ENCODE measurements around the gene LSM14A. TPM values are rescaled to one million over a fixed set of nuclear protein-coding genes. Genes with fewer than 3 reads are reported as not detected.
"Not testable (repeated sequence)": the region's sequence is repeated elsewhere in the genome, so short reads cannot be mapped to it uniquely, and the experiment has no call there.

Gene LSM14A
- total RNA-seq, 4 donors from 2014 or later, result 94.4 to 172 (median 130) TPM

DNA sequence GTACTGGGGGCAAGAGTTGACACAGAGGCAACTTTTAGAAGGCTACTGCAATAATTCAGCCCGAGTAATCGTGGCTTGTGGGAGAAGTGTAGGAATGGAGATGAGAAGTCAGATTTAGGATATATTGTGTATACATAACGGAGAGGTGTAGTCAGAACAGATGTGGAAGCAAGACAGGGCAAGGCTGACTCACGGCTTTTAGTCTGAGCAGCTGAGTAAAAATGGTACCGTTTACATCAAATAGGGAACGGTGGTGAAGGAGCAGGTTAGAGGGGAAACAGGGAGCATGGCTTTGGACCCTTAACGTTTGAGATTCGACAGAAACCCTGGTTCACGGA, 796 bp upstream of the LSM14A start:
- intact Hi-C loops (cut with DNase I), result no loop called here
- WGBS, result 14% methylated on average over 9 of the region's 9 CpGs

DNA sequence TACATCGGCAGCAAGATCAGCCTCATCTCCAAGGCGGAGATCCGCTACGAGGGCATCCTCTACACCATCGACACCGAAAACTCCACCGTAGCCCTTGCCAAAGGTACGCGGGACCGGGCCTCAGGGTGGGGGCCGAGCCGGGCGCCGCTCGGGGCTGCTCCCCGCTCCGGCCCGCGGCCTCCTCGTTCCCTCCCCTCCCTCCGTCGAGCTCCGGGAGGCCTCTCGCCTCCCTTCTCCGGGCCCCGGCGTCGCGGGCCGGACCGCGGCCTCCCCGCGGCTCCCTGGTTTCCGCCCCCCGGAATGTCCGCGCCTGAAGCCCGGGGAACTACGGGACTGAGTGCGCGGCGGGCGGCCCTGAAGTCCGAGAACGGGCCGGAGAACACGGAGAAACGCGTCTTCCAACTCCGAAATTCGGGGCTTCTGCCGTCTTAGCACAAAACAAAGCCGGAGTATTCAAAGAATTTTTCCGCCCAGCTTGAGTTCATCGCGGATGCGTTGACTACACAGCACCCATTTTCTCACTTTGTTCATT, 423 bp downstream of the LSM14A start:
- Histone ChIP-seq H3K36me3 (no peaks in the 10 kb centered on the region), H3K9me3 (no peaks in the 10 kb centered on the region), H3K4me3 (peak overlapping the region; percentile 89 to 96 (median 90)), H3K4me1 (peaks cover 52 to 56% (median 54%) of the 10 kb centered on the region in 4 donors), H3K27ac (replicated peaks in 1 of 4) (peak overlapping the region; percentile 98 to 100 (median 99)), H3K27me3 (no peaks in the 10 kb centered on the region)
- 2% methylated on average over 17 of the region's 58 CpGs for WGBS
- peak; percentile 90 for DNase-seq (ENCODE audit: extremely low spot score)
- intact Hi-C loops (cut with DNase I), result no loop called here
- peak; percentile 25 for TF ChIP-seq POLR2A (IDR thresholded peaks at IDR 0.05; ENCODE audit: low read depth)
- TF ChIP-seq, protein P1, sequence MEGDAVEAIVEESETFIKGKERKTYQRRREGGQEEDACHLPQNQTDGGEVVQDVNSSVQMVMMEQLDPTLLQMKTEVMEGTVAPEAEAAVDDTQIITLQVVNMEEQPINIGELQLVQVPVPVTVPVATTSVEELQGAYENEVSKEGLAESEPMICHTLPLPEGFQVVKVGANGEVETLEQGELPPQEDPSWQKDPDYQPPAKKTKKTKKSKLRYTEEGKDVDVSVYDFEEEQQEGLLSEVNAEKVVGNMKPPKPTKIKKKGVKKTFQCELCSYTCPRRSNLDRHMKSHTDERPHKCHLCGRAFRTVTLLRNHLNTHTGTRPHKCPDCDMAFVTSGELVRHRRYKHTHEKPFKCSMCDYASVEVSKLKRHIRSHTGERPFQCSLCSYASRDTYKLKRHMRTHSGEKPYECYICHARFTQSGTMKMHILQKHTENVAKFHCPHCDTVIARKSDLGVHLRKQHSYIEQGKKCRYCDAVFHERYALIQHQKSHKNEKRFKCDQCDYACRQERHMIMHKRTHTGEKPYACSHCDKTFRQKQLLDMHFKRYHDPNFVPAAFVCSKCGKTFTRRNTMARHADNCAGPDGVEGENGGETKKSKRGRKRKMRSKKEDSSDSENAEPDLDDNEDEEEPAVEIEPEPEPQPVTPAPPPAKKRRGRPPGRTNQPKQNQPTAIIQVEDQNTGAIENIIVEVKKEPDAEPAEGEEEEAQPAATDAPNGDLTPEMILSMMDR (IDR thresholded peaks at IDR 0.05), result no peak

More for the DNA sequence above, 796 bp upstream of the LSM14A start:
- Histone ChIP-seq H3K36me3 (no peaks in the 10 kb centered on the region), H3K4me1 (peaks cover 41 to 44% (median 42%) of the 10 kb centered on the region in 4 donors), H3K9me3 (no peaks in the 10 kb centered on the region), H3K27ac (replicated peaks in 1 of 4) (peak overlapping the region; percentile 98 to 100 (median 99)), H3K27me3 (no peaks in the 10 kb centered on the region), H3K4me3 (peak overlapping the region; percentile 89 to 96 (median 90))
- peak; percentile 83 for DNase-seq (ENCODE audit: extremely low spot score)
- TF ChIP-seq EP300 (IDR thresholded peaks at IDR 0.05), result no peak
- TF ChIP-seq, protein P1 (IDR thresholded peaks at IDR 0.05), result no peak

DNA sequence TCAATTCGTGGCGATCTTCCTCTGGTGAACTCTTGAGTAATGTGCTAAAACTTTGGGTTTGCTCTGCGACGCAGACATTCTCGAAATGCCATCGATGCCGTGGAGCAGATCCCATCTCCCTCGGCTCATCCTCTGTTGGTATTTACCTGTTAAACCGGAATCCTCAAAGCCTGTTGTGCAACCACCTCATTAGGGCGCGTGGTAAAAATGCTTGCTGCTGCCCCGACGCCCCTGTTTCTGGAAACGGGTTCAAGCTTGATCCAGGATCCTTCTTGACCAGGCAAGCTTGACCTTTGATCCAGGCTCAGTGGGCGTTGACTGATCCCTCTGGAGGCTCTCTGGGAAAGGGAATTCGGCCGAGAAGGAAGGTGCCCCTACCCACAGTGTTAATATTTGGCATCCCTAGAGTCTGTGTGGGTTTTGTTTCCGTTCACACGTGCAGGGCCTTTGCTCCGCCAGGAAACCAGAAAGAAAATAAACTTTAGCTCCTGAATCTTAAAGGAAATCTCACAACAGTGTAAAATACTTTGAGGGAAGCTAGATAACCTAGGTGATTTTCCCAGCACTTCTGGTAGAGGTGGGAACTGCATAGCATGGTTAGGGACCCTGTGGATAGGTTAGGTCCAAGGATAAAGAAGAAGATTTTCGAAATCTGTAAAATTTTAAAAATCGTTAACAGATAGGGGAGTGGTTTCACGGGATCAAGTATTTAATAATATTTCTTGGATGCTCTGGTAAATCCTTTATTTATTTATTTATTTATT, 1.1 kb downstream of the LSM14A start:
- intact Hi-C loops (cut with DNase I), result no loop called here
- DNase-seq (ENCODE audit: extremely low spot score), result no peak
- H3K4me1 ChIP-seq, result peaks cover 58 to 62% (median 60%) of the 10 kb centered on the region in 4 donors
- WGBS, result under 1% methylated on average over 23 of the region's 23 CpGs
- TF ChIP-seq EP300 (IDR thresholded peaks at IDR 0.05) (no peak), POLR2AphosphoS5 (IDR thresholded peaks at IDR 0.05) (peak in 1 of 2 donors; percentile 5), POLR2A (IDR thresholded peaks at IDR 0.05; ENCODE audit: low read depth) (no peak)
- TF ChIP-seq, protein P1 (IDR thresholded peaks at IDR 0.05), result peak in 1 of 3 experiments; percentile 4
- no peaks in the 10 kb centered on the region for H3K9me3 ChIP-seq
- peak overlapping the region; percentile 98 to 100 (median 99) for H3K27ac ChIP-seq (replicated peaks in 1 of 4)
- no peaks in the 10 kb centered on the region for H3K27me3 ChIP-seq
- H3K4me3 ChIP-seq, result peak overlapping the region; percentile 89 to 96 (median 90)
- no peaks in the 10 kb centered on the region for H3K36me3 ChIP-seq

DNA sequence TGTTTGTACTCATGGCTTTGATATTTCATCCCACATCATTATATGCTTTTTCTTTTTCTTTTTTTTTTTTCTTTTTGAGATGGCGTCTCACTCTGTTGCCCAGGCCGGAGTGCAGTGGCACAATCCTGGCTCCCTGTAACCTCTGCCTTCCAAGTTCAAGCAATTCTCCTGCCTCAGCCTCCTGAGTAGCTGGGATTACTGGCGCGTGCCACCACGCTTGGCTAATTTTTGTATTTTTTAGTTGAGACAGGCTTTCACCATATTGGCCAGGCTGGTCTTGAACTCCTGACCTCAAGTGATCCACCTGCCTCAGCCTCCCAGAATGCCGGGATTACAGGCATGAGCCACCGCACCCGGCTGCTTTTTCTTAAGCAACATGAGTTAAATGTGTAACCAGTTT, 2.9 kb downstream of the LSM14A start:
- WGBS, result 76% methylated on average over 8 of the region's 8 CpGs
- Histone ChIP-seq H3K27ac (replicated peaks in 1 of 4) (peak overlapping the region; percentile 28 to 100 (median 99)), H3K4me3 (peak overlapping the region in 3 of 4 donors; percentile 28 to 91 (median 90)), H3K4me1 (peaks cover 75 to 80% (median 78%) of the 10 kb centered on the region in 4 donors)
- H3K27me3 ChIP-seq; H3K36me3 ChIP-seq; intact Hi-C loops (cut with DNase I); H3K9me3 ChIP-seq: not testable (repeated sequence)
- peak; percentile 37 for DNase-seq (ENCODE audit: extremely low spot score)

DNA sequence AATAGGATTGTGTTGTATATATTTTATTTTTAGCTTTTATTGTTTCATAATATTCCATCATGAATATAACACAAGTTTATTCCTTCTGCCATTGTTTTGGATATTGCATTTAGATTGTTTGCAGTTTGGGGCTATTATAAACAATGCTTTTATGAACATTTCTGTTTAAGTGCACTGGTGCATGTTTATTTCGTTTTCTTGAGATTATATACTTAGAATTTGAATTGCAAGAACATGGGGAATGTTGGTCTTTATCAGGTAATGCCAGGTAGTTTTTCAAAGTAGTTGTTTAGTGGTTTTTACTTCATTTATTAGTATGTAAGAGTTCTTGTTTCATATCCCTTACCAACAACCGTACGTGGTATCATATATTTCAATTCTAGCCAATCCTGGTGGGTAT, 4.3 kb downstream of the LSM14A start:
- TF ChIP-seq, protein P1 (IDR thresholded peaks at IDR 0.05), result no peak
- TF ChIP-seq POLR2A (IDR thresholded peaks at IDR 0.05; ENCODE audit: low read depth), result no peak
- no peak for TF ChIP-seq POLR2AphosphoS5 (IDR thresholded peaks at IDR 0.05)
- TF ChIP-seq EP300 (IDR thresholded peaks at IDR 0.05), result no peak
- no peak for DNase-seq (ENCODE audit: extremely low spot score)
- intact Hi-C loops (cut with DNase I), result no loop called here
- H3K36me3 ChIP-seq, result peaks cover 0 to 5% (median 0%) of the 10 kb centered on the region in 4 donors
- peak overlapping the region in 2 of 4 donors; percentile 22 to 100 for H3K27ac ChIP-seq (replicated peaks in 1 of 4)
- H3K4me3 ChIP-seq, result peak overlapping the region in 3 of 4 donors; percentile 15 to 90 (median 17)
- peaks cover 81 to 86% (median 86%) of the 10 kb centered on the region in 4 donors for H3K4me1 ChIP-seq
- no peaks in the 10 kb centered on the region for H3K27me3 ChIP-seq
- WGBS, result 41% methylated on average over 3 of the region's 3 CpGs
- no peaks in the 10 kb centered on the region for H3K9me3 ChIP-seq
